Stimulated activated CD4-positive, alpha-beta T cell treated with anti-CD3 and anti-CD28 coated beads, Interleukin-2, amount 100 ng/mL, for 24 hours (primary cell): ENCODE measurements around the gene ALK.
"Not testable (repeated sequence)": the region's sequence is repeated elsewhere in the genome, so short reads cannot be mapped to it uniquely, and the experiment has no call there.

ENCODE experiments used
- DNase-seq, 2 donors: peaks; one replicate each; pipeline ENCODE4 v3.0.0-alpha.2; 2020

The ALK gene

DNA sequence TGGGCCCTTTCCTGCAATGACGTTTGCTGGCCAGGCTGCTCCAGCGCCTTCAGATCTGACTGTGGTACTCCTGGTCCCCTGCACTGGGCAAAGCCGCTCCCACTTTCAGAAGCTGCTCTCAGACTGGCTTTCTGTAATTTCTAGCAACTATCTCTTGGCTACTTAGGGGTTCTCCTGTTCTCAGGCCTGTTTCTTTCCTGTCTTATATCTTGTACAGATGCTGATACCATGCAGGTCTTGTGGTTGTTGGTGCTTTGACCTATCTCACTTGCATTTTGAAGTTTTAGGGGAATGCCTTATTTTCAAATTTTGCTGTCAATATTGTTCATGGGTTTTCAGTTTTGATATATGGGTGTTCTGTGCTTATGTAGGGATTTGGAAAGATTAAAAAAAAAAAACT lies 660.4 kb downstream of the ALK start:
- DNase-seq = no peak

DNA sequence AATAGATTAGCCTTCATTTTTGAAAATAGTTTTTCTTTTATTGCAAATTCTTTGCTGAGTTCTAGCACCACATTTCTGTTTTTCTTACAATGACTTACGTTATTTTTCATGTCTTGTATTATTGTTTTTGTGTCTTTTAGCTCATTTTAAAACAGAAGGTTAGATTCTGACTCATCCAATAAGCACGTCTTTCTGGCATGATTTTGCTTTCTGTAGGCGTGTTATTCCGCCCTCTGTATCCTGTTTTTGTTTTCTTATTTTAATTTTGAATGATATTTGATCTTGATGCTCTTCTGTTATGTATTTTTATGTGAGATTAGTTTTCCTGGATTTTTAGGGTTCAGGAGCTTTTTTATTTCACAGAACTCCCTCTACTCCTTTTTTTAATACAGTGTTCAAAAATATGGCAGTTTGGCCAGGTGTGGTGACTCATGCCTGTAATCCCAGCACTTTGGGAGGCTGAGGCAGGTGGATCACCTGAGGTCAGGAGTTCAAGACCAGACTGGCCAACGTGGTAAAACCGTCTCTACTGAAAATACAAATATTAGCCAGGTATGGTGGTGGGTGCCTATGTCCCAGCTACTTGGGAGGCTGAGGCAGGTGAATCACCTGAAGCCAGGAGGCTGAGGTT lies 661.1 kb downstream of the ALK start:
- no peak for DNase-seq

DNA sequence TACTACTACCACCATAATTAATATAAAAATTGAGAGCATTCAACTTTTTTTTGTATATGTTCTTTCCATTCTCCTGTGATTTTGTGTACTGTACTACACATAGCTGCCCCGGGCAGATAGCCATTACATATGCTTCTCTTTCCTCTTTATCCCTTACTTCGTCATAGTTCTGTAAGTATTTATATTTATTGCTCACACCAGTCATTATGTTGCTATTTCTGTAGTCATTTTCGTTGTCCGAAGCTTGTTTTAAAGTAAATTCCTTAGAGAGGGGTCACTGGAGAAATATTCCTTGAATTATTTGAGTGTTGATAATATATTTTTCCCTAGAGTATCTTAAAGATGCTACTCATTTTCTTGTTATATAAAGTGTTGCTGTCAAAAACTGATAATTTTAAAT lies 662.2 kb downstream of the ALK start:
- no peak for DNase-seq

DNA sequence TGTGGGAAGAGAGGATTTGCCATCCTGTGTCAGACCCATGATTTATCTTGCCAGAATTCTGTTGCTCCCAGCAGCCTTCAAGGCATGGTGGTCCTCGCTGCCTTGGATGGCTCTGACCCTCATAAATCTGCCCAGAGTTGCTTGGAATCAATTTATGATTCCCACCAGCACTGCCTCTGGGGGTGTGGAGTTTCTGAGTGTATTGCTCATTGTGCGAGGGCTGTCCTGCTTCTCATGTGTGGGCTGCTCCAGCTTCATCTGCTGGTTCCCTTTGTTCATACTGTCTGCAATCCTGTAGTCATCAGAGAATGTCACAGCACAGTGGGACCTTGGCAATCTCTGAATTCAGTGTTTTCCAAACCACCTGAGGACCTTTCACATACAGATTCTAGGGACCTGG lies 666.4 kb downstream of the ALK start:
- DNase-seq = no peak

DNA sequence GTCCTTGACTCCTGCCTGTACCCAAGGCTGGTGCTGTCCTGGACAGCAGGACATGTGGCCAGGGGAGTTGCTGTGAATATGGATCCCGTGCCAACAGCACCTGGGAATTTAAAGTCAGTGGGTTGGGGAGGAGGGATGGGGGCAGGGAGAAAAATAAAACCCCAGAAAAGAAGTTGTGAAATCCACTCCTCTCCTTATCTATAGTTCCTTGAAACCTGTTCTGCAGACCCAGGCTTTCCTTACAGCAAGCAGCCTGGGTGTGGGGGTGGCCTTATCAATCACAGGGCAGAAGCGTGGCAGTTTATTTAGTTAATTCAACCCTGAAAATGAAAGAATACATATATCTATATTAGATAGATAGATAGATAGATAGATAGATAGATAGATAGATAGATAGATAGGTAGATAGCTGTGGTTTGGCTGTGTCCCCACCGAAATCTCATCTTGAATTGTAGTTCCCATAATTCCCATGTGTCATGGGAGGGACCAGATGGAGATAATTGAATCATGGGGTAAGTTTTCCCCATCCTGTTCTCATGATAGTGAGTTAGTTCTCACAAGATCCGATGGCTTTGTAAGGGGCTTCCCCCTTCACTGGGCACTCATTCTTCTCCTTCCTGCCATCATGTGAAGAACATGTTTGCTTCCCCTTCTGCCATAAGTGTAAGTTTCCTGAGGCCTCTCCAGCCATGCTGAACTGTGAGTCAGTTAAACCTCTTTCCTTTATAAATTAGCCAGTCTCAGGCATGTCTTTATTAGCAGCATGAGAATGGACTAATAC lies 667.7 kb downstream of the ALK start:
- DNase-seq = not testable (repeated sequence)

DNA sequence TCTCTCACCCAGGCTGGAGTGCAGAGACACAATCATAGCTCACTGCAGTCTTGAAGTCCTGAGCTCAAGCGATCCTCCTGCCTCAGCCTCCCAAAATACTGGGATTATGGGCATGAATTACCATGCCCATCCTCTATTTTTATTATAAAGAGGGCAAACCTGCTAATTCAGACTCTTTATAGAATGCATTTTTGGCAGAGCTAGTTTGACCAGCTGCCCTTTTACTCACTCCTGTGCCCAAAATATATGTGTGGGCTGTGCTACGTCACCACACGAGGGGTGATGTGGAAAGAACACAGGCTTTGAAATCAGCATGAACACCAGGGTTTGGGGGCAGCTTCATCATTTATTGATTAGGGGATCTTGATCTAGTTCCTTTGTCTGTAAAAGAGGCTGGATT lies 668.4 kb downstream of the ALK start:
- no peak for DNase-seq

DNA sequence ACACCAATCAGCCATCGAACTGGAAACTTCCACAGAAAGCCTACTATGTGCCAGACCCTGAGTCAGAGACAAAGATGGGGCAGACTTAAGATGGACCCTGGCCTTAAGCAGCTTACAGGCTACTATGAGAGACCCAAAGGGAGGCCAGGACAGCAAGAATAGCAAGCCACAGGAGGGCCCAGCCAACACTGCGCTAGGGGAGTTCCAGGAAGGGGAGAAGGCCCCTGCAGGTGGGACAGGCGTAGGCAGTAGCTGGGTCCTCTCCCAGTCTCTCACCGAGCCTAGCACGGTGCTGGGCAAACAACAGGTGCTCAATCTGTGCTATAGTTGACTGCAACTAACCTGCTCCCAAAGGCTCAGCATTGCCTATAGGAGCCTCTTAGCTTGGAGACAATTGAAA lies 670.0 kb downstream of the ALK start:
- no peak for DNase-seq

DNA sequence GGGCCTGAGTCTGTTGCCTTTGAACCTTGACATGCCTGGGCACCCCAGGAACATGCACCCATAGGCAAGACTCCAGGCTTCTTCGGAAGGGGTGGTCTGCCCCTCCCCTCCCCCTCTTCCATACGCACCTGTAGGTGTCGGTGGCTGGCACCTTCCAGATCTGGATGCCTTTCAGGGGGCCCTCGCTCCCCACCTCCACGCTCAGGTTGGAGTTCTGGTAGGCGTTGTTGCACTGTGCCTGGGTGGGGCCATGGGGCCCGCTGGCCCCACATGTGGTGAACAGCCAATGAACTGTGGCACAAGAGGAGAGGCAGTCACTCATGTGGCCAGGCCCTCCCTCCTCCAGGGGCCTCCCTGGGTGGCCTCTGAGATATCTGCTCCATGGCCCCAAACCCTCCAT lies 670.4 kb downstream of the ALK start:
- no peak for DNase-seq

DNA sequence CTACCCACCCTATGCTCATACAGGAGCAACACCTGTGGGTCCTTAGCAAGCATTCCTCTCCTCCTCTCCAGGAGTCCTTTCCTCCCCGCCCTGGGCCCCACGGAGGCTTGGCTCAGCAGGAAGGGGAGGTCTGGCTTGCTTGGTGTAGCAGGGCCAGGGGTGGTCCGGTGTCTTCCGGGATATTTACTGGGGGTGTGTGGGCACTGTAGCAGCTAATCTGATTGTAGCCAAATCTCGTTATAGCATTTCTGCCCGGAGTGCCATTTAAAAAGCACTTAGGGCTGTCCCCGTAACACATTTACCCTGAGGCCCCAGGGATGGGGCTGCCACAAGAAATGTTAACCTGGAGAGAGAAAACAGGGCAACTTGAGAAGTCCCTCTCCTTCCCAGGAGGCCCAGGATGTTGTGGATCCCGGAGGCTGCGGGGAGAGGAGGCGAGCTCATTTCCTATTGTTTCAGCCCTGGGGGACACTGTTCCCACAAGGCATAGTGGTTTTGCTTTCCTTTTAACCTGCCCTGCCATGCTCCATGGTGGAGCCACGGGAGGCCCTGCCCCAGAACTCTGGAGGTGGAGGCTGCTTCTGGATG lies 671.6 kb downstream of the ALK start:
- no peak for DNase-seq

DNA sequence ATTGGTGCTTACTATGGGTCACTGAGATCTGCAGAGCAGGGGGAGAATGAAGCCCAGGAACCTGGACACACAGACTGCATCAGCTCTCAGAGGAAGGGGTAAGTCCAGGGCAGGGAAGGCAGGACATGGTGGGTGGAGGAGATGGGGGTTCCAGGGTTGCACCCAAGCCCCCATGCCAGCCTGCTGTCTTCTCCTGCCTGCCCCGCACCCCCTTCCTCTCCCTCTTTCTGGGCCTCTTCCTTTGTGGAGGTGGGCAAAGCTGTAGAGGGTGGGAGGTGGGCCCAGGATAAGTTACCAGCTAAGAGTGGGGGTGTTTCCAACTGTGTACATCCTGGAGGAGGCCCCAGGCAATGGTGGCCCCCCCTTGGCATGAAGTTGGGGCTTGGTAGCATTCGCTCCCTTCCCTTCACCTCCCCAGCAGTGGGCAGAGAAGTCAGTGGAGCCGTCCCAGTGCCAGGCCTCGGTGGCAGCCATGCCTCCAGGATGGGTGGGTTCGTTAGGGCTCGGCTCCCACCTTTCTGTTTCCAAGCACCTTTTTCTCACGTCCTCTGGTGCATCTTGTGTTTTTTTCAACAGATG lies 674.0 kb downstream of the ALK start:
- DNase-seq = no peak

DNA sequence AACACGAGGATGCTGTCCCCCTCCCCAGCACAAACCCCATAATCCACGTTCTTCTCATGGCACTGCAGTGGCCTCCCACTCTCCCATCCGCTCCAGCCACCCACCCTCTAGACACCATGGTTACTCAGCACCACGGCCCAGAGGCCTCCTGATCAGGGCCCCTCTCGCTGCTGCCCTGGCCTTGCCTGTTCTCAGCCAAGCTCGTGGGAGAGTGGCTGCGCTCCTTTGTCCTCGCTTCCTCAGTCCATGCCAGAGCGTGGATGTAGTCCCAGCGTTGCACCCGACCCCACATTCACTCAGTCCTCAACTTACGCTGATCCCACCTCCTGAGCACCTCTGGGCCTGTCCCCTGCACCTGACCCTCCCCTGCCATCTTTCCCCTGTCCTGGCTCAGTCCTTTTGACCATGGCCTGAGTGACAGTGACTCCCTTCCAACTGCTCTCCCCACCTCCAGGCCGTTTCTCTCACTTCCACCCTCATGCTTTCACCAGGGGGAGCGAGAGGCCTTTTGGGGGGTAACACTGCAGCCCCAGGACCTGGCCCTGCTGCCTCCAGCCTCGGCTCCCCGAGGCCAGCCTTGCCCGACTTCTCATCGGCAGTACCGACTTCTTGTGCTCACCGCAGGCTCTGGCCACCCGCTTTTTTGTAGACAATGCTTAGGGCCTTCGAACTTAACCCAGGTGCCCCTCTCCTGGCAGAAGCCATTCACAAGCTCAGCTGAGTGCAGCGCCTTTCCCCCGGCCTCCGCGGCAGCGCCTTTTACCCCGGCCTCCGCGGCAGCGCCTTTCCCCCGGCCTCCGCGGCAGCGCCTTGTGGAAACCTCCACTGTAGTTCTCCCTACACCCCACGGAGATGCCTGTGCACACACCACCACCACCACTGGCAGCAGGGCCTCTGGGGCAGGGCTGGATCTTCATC lies 674.7 kb downstream of the ALK start:
- no peak for DNase-seq

DNA sequence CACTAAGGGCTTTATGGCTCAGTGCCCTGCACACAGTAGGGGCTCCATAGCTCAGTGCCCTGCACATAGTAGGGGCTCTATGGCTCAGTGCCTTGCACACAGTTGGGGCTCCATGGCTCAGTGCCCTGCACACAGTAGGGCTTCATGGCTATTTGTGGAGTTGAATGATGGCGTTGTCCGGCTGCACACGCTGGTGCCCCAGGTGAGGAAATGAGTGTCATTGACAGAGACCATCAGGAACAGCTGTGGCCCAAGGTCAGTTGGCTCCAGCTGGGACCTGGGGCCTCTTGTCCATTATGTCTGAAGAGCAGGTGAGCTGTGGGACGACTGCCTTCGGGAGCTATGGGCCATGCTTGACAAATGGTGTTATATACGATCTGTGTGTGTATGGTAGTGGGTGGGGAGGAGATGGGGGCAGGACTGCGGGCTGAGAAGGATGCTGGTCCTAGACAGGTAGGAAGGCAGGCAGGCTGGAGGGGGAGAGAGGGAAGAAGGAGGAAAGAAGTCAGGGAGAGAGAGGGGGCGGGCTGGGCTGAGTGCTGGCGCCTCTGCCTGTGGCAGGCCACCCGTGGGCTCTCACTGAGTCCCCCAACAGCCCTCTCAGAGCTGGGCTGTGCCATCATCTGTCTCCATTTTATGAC lies 675.5 kb downstream of the ALK start:
- DNase-seq = no peak

DNA sequence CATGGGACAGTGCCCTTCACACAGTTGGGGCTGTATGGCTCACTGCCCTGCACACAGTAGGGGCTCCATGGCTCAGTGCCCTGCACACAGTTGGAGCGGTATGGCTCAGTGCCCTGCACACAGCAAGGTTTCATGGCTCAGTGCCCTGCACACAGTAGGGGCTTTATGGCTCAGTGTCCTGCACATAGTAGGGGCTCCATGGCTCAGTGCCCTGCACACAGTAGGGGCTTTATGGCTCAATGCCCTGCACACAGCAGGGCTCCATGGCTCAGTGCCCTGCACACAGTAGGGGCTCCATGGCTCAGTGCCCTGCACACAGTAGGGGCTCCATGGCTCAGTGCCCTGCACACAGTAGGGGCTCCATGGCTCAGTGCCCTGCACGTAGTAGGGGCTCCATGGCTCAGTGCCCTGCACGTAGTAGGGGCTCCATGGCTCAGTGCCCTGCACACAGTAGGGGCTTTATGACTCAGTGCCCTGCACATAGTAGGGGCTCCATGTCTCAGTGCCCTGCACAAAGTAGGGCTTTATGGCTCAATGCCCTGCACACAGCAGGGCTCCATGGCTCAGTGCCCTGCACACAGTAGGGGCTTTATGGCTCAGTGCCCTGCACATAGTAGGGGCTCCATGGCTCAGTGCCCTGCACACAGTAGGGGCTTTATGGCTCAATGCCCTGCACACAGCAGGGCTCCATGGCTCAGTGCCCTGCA lies 676.2 kb downstream of the ALK start:
- not testable (repeated sequence) for DNase-seq

- DNase-seq = no peak
These were observed 678.6 kb downstream of the ALK start for GRCh38 chr2:29242621-29243375.

GRCh38 chr2:29241955-29242565 lies 679.3 kb downstream of the ALK start:
- no peak for DNase-seq

- DNase-seq = no peak
These were observed 680.0 kb downstream of the ALK start for GRCh38 chr2:29241341-29241740.

DNA sequence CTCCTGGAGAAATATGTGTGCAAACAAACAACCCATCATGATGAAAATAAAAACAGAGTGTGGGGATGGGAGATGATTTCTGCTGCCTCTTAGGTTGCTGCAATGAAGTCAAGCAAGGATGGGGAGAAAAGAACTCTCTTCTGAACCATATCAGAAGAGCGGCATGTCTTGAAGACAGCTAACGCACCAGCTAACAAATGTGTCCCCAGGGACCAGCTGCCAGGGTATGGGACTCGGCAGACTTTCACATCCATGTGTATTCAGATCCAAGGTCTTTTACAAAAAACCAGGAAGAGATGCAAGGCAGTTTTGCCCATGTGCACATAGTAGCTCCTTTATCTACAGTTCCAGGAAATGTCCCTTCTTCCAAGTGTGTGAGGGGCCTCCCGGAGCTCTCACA lies 680.8 kb downstream of the ALK start:
- no peak for DNase-seq

DNA sequence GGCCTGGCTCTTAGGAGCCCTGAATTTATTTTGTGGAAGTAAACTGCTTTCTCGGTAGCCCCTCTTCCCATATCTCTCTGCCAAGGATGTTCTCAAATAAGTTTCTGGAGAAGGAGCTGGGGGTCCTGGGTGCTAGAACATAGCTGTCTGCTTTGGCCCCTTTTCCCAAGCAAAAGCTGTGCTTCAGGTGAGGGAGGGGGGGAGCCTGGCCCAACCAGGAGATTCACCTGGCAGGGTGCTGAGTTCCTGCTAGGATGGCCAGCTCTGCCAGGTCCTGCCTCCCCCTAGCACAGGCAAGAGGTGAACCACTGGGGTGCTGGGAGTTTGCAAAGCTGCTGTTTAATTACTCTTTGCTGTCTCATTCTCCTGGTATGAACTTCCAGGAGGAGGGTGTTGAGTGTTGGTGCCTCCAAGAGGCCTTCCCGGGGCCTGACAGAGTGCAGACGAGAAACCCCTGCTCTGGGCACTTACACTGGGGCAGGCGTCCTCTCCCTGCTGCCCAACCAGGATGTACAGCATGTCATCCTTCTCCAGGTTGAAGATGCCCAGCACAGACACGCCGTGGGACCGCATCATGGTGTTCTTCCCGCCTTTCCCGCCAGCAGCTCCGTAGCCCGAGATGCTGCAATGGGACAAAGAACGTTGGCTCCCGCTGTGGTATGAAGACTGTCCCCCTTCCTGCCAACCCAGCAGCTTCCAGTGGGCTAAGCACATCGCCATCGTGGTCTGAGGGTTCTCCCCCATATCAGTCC lies 682.0 kb downstream of the ALK start:
- no peak for DNase-seq

DNA sequence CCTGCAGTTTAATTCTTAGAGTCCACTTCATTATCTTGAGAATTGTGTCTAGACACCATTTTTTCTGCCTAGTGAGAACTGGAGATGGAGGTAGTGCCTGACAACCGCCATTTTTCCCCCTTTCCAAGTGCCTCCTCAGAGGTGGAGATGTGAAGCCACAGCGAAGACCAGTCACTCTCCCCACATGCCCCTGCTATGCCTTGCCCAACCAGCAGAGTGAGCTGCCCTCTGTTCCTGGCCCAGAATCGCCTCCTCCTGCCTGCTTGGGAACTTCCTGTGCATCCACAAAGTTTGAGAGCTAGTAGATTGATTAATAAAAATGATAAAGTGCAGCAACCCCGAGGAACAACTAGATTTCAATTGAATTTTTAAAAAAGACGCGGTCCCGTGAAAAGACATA lies 682.9 kb downstream of the ALK start:
- peak in 1 of 2 donors; percentile 16 for DNase-seq

GRCh38 chr2:29236074-29236473 lies 685.3 kb downstream of the ALK start:
- DNase-seq = no peak
